KG1 (cell line): ENCODE results near the gene AP2A2.

Experiments used
- DNase-seq: peaks from one replicate; lab custom pipeline; 2025; lab: John Stamatoyannopoulos, UW

AP2A2 gene

DNA sequence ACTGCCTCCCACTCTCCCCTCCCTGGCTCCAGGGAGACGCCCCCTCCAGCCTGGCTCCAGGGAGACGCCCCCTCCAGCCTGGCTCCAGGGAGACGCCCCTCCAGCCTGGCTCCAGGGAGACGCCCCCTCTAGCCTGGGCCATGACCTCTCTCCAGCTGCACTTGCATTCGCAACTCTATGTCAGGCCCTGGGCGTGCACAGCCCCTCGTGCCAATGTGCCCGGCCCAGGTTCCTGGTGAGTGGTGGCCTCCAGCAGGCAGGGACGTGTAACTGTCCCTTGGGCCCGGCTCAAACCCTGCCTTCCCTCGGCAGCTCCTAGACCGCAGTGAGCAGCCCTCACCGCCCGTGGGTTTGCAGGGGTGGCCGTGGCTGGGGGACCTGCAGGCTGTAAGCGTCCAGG is 104.0 kb downstream of the AP2A2 start:
- DNase-seq, result no peak

DNA sequence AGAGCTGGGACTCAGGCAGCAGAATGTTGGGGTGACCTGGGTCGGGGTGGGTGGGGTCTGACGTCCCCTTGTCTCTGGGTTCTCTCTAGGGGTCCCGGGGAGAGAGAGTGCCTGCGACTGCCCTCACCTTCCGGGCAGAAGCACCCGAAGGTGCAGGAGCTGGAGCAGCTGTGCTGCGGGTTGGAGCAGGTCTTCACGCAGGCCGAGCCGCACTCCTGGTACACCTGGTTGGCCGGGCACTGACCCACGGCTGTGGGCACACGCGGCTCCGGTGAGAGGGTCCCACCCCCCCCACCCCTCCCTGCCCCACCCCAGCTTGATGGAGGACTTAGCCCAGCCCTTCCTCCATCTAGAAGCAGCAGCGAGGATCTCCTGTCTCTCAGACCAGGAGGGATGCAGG is 104.4 kb downstream of the AP2A2 start:
- DNase-seq, result no peak

DNA sequence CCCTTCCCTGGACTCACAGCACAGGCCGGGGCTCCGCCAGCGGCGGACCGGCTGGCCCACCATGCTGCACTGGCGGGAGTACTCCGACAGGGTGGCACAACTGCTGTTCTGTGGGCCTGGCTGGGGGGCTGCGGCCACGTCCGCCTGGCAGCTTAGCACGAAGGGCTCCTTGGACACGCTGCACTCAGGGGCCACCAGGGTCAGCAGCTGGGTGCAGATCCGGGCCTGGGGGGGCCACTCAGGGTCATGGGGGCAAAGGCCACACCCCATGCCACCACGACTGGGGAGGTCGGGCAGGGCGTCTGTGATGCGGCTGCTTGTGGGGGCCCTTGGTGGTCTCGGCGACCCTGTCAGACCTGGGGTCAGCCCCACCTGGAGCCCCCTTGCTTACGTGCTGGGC is 104.9 kb downstream of the AP2A2 start:
- no peak for DNase-seq

DNA sequence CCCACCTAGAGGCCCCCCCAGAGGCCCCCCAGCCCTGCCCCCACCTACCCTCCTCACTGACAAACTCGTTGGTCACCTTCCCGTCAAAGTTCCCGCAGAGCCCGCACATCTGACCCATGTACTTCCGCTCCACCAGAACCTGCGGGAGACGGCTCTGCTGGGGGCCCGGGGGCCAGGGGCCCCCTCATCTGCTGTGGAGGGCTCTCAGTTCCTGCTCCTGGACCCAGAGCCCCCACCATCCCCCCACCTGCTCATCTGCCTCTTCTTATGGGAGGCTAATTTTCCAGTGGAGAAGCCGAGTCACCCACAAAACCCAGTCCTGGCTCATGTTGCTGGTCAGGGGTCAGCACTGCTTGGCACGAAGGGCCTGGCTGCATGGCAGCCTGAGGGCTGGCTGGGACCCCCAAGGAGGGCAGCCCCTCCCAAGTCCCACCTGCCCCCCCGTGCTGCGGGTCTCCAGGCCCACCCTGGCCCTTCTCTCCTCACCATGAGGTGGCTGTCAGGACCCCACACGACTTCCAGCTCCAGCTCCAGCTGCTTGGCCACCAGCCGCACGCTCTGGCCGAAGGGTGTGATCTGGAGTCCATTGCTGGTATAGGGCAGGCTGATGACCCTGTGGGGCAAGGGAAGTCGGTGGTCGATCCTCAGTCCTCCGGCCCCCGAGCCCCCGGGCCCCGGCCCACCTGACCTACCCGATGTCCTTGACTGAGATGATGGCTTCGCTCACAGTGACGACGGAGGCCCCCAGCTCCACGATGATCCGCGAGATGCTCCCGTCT is 105.6 kb downstream of the AP2A2 start:
- DNase-seq, result no peak

DNA sequence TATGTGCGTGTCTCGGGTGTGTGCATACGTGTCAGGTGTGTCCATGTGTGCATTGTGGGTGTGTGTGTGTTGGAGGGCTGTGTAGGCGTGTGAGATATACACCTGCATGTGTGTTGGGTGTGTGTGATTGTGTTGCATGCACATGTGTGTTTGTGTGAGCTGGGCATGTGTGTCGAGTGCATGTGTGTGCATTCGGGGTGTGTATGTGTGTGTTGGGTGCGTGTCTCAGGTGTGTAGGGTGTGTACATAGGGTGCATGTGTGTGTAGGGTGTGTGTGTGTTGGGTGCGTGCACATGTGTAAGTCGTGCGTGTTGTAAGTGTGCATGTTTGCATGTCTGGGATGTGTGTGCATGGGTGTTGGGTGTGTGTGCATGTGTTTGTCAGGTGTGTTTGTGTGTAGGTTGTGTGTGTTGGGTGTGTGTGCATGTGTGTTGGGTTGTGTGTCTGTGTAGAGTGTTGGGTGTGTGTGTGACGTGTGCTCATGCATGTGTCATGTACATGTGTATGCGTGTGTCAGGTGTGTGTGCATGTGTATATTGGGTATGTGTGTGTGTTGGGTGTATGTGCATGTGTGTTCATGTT is 106.7 kb downstream of the AP2A2 start:
- no peak for DNase-seq

DNA sequence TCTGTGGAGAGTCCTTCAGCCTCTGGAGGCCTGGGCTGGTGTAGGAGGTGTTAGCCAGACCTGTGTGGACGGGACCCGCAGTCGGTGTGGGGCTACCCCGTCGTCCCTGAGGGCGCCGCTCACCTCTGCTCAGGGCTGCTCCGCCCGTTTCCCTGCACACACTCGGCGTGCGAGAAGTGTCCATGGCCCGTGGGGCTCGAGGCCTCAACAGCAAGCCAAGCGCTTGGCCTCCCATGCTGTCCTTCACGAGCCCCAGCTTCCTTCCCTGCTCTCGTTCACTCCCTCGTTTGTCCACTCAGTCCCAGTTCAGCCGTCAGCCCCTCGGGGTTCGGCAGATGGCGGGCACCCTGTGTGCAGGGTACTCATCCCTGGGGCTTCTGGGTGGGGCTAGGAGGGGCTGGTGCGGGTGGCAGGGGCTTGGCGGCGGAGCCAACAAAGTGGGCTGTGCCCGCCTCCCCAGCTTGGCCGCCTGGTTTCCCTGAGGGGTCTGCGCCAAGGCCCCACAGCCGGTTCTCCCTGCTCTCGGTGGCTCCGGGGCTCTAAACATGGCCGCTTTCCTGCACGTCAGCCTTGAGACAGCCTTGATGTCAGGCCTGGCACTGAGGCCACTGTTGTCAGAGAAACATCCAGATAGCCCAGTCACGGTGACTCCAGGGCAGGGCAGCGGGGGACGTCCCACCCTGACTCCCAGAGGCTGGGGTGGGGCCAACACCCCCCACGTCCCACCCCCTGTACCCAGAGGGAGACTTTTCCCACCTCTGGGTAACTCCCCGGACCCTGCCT is 107.5 kb downstream of the AP2A2 start:
- no peak for DNase-seq

DNA sequence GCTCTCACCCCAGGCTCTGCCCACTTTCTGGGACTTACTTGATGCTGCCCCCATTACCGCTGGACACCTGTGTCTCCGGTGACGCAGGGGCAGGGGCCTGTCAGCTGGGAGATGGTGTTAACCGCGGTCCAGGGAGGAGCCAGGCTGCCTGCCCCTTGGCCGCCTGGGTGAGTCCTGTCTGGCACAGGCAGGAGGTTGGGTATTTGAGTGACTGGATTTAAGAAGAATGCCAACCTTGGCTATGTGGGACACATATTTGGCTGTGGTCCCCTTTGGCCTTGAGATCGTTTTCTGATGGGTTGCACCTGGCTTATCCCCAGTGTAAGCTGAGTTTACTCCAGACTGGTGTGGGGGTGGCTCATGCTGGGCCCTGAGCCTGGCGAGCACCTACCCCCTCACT is 108.3 kb downstream of the AP2A2 start:
- DNase-seq, result no peak

DNA sequence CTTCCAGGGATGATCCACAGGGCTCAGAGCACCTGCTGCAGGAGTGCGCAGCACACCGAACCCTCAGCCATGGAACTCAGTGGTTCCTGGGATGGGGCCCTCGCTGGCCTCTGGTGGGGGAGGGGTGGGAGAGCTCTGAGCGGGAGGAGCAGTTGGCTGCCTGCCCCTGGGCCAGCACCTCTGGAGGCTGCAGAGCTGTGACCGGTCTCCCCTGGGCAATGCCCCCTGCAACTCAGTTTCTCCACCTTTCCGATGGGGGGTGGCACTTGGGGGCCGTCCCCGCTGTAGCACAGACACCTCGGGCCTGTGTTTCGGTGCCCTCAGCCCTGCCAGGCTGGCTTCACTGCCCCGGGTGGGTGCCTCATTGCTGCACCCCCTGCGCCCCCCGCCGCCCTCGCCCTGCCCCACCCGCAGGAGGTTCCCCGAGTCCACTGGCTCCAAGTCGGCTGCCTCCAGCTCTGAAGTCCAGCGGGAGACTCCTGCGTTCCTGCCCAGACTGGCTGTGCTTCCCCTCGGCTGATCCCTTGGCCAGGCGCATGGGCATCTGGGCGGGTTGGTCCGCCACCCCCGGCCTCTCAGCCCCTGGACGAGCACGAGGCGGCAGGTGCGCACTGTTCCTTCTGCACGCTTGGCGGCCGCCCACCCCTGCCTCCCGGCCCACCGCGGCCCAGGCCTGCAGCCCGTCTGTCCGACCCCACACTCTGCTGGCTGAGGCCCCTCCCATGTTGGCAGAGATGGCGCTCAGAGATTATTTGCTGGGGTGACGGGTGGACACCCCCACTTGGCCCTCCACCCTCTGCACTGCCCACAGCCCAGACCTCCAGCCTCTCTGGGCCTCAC is 109.0 kb downstream of the AP2A2 start:
- no peak for DNase-seq

DNA sequence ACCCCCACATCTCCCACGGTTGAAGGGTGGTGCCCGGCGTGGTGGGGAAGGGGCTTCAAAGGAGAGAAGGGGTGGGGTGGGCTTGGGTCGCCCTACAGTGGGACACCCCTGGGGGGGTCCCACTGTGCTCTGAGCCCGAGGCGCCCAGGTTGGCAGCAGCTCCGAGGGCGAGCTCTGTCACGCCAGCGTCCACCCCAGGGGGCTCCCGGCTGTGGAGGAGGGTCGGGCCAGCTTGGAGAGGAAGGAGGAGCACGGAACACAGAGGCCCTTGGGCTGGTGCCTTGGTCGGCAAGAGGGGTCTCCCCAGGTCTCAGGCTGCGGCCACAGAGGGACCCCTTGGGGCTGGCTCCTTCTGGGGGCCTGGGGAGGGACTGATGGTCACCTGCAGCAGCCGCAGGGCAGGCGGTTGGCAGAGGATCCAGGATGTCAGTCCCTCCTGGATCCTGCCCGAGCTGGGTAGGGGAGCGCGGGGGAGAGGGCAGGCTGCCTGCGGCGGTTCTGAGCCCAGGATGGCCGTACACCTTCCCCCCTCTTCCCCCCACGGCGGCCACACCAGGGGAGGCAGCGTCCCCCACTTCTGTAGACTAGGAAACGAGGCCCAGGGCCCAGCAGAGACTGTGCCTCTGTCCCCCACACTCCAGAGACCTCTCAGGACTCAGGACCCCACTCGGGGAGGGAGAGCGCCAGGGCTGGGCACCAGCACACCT is 110.1 kb downstream of the AP2A2 start:
- no peak for DNase-seq

DNA sequence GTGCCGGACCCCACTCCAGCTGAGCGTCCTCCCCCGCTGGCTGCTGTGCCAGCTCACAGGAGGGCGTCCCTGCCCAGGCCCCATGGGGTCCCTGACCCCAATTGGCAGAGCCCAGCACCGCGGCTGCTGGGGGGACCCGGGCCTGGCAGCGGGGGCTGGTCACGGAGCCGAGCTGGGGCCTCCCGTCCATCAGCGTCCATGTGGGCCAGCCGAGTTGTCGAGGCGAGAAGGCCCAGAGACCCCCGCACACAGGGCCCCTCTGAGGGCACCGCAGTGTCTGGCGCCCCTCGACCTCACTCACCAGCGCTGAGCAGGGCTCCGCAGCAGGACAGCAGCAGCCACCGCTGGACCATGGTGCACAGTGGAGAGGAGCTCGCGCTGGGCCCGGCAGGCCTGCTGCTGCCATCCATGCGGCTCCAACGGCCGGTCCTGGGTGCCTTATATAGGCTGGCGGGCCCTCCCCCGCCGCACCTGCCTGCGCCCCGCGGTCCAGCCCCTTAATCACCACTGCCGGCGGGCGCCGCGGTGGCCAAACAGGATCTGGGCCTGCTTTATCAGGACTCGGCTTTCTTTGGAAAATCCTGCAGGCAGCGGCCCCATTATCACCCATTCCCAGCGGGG is 110.7 kb downstream of the AP2A2 start, which contains the start of gene MUC6:
Gene MUC6 (minus strand): TSS at position 416 of the 621 bp plus-strand sequence. CDS start 63 bp downstream, at position 353.
- DNase-seq, result no peak

DNA sequence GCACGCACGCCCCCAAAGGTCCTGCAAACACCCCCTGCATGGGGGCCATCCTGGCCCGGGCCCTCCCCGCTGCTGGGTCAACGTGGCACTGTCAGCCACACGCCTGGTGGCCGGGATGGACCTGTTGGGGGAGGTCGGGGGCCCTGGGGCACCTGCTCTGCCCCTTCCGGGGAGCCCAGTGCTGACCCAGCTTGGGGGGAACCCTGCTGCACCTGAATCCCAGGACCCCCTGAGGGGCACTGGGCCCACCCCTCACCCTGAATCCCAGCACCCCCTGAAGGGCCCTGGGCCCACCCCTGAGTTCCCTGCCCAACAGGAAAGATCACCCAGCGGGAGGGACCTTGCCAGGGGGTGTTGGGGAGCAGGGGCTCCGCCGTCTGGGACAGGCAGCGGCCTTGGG is 111.3 kb downstream of the AP2A2 start:
- DNase-seq, result no peak

DNA sequence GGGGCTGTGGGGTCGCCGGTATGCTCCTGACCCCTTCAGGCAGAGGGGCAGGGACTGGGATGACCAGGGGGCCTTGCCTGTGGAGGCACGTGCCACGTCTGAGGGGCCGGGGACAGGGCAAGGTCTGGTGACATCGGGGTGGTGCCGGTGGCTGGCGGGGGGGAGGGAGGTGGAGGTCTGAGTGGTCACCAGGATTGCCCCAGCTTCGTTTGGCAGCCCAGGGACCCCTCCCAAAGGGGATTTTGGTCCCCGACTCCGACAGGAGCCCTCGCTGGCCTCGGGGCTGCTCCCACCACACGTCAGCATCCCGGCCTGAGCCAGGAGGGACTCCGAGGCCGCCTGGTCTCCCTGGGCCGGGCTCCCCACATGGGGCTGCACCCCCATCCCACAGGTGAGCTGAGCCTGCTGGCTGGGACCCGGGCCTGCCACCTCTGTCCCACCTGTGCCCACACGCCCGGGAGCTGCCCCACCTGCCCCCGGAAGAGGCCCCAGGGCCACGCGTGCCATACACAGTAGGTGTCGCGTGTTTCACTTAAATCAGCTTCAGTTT is 111.9 kb downstream of the AP2A2 start:
- no peak for DNase-seq

DNA sequence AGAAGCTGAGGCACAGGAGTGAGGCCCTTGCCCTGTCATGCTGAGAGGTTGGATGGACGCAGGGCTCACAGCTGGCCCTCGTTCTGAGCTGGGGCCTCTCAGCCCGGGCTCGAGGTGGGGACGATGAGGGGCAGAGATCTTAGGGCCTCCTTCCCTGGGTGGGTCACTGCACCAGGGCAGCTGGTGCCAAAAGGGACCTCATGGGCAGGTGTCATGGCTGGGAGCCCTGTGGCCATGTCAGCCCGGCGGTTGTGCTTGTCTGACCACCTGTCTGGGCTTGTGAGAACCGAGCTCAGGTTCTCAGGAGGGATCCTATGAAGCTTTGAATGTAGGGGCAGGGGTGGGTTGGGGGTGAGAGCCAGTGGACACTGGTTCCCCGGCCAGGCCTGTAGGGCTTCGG is 112.7 kb downstream of the AP2A2 start:
- no peak for DNase-seq

DNA sequence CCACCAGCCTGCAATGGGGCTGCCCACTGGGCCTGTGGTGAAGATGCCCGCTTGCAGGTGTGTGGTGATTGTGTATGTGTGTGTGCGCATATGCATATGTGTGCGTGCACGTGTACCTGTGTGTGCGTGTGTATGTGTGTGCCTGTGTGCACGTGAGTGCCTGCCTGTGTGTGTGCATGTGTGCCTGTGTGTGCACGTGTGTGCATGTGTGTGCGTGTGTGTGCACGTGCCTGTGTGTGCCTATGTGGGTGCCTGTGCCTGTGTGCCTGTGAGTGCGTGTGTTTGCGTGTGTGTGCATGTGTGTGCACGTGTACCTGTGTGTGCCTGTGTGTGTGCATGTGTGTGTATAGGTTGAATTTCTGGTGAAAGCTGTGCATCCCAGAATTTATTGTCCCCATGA is 113.3 kb downstream of the AP2A2 start:
- DNase-seq, result no peak

DNA sequence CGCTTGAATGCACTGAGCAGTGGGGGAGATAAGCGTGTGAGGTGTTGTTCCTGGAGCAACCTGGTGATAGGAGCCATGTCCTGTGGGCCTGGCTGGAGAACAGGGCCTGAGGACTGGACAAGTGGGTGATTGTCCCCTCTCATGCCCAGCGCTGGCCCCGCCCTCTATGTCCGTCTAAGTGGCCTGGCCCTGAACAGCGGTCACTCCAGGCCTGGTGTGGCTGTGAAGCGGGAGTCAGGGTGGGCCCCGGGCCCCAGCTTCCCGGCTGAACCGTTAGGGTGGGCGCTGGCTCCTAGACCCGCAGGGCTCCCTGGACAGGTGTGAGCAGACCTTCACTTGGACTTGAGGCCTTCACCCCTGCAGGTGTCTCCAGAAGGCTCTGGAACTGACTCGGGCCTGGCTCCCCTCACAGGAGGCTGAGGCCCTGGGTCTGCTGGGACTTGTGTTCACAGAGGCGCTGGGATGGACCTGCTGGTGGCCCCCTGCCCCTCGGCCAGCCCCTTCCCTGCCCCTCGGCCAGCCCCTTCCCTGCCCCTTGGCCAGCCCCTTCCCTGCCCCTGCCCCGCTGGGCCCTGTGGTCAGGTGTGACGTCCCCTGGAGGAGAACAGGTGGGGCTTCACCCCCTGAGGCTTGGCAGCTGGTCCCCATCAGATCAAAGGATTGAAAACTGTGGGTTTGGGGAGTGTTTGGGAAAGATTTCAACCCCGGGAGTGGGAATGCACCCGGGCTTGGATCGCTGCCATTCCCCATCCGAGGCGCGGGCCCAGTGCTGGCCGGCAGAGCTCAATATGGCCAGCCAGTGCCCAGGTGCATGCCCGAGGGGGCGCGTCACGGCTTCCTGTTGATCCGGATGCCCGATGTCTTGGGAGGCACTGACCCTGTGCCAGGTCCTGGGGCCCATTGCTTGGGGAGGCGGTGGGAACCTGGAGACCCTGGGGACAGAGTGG is 114.1 kb downstream of the AP2A2 start:
- no peak for DNase-seq

DNA sequence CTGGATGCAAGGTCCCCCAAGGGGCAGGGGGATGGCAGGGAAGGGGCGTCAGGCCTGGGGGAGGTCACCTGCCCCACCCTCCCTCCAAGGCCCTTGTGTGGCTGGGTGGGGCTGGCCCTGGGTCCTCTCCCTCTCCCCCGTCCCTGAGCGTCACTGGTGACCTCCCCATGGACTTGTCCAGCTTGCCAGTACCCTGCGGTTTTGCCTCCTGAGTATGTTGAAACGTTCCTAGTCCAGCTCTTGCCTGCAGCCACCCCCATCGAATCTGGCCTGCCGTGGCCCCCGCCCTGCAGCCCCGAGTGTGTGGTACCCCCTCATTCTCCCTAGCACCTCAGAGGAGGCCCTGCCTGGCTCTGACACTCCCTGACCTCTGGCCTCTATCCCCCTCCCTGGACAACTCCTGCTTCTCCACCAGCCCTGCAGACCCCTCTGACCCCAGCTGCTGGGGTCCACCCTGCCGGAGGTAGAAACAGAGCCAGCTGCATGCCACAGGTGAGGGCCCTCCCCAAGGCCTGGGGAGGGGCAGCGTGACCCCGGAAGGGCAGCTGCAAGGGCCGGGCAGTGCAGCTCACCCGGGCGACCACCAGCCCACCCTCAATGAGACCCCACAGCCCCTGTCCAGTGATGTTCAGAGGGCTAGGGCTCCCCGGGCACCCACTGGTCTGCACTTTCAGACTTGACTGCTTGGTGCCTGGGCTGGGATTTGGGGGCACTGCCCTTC is 114.9 kb downstream of the AP2A2 start:
- DNase-seq, result no peak

DNA sequence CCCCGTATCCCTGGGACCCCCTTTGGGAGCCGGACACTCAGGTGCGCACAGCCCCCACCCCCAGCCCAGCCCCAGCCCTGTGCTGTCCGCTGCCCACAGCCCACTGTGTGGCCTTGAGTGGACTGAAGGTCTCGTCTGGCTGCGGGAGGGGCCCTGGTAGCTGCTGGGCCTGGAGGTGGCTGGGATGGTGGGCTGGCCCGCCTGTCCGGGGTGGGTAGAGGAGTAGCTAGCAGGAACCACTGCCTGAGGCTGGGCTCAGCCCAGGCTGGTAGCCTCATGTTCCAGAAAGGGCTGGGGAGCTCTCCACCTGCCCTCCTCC is 115.4 kb downstream of the AP2A2 start:
- no peak for DNase-seq

DNA sequence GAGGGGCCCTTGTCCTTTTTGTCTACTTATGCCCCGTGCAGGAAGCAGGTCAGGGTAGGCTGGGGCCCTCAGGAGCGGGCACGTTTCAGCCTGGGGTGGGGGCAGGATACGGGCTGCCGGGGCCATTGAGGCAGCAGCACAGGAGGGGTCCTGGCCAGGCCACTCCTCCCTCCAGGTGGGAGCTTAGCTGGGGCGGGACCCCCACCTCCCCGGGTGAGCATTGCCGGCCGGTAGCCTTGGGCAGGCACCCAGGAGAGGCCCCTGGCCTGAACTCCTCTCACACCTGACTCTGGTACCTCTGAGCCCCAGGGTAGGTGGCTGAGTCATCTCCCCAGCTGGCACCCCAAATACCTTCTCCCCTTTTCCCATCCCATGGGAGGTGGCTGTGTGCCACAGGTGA is 115.8 kb downstream of the AP2A2 start:
- no peak for DNase-seq
